AG04449 (cell line): ENCODE measurements around the gene KLHL6.

Source experiments
- CTCF ChIA-PET: fragments of 350-600 bp; formaldehyde crosslinking; extraction: SDS; loops from one replicate; lab custom pipeline; 2021; ENCODE audit warnings: antibody characterized with exemption; lab: Yijun Ruan, JAX
- POLR2A ChIA-PET: fragments of 400-600, 350-600 bp; formaldehyde crosslinking; extraction: SDS; loops from one replicate; lab custom pipeline; 2020; ENCODE audit warnings: antibody characterized with exemption, inconsistent platforms; lab: Yijun Ruan, JAX
- DNase-seq: peaks from one replicate; pipeline ENCODE4 v3.0.0-alpha.2; 2010; ENCODE audit warnings: low read depth, low spot score
- H3K4me3 ChIP-seq: 2 replicates; pipeline ENCODE4 v1.5.1; 2011; ENCODE audit warnings: low read depth, mild to moderate bottlenecking, control low read depth, low read length
- TF ChIP-seq, protein P1 (sequence below): IDR thresholded peaks from one replicate; pipeline ENCODE4 v1.5.1; 2011; ENCODE audit warnings: mild to moderate bottlenecking, moderate library complexity, low read length, control low read depth, inconsistent platforms; ENCODE audit not compliant: insufficient read depth; ENCODE audit errors: missing control alignments

The KLHL6 gene

DNA sequence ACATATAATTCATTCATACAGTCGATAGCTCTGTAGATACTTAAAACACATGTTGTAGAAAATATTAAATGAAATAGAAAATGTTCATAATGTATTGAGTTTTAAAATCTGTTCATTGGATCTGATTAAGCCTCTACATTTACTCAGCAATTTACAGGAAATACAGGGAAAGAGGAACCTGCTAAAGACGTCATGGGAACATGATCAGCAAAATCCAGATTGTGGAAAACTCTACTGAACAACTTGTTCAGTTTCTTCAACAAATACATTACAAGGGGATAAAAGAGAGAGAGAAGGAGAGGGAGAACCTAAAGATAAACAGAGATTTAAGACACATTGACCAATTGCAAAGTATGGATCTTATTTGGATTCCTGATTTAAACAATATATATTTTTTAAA lies 46.7 kb downstream of the KLHL6 start:
- no peak for DNase-seq
- ChIA-PET POLR2A (no interaction called here), CTCF (no interaction called here)

DNA sequence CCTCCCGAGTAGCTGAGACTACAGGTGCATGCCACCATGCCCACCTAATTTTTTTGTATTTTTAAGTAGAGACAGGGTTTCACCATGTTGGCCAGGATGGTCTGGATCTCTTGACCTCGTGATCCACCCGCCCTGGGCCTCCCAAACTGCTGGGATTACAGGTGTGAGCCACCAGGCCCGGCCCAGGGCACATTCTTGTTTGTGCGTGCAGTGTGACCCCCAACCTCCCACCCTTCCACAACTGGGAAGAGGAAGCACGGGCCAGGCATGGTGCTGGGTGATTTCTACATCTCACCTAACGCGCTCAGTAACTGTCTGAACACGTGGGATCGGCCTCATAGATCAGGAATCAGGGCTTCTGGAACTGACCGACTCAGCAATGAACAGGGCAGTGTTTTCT lies 48.0 kb downstream of the KLHL6 start:
- TF ChIP-seq, protein P1, sequence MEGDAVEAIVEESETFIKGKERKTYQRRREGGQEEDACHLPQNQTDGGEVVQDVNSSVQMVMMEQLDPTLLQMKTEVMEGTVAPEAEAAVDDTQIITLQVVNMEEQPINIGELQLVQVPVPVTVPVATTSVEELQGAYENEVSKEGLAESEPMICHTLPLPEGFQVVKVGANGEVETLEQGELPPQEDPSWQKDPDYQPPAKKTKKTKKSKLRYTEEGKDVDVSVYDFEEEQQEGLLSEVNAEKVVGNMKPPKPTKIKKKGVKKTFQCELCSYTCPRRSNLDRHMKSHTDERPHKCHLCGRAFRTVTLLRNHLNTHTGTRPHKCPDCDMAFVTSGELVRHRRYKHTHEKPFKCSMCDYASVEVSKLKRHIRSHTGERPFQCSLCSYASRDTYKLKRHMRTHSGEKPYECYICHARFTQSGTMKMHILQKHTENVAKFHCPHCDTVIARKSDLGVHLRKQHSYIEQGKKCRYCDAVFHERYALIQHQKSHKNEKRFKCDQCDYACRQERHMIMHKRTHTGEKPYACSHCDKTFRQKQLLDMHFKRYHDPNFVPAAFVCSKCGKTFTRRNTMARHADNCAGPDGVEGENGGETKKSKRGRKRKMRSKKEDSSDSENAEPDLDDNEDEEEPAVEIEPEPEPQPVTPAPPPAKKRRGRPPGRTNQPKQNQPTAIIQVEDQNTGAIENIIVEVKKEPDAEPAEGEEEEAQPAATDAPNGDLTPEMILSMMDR: no peak
- H3K4me3 ChIP-seq: no peak overlapping the region
- DNase-seq: no peak
- POLR2A ChIA-PET: no interaction called here
- CTCF ChIA-PET: no interaction called here

More for the DNA sequence above, 46.7 kb downstream of the KLHL6 start:
- no peak overlapping the region for H3K4me3 ChIP-seq
- TF ChIP-seq, protein P1: no peak

DNA sequence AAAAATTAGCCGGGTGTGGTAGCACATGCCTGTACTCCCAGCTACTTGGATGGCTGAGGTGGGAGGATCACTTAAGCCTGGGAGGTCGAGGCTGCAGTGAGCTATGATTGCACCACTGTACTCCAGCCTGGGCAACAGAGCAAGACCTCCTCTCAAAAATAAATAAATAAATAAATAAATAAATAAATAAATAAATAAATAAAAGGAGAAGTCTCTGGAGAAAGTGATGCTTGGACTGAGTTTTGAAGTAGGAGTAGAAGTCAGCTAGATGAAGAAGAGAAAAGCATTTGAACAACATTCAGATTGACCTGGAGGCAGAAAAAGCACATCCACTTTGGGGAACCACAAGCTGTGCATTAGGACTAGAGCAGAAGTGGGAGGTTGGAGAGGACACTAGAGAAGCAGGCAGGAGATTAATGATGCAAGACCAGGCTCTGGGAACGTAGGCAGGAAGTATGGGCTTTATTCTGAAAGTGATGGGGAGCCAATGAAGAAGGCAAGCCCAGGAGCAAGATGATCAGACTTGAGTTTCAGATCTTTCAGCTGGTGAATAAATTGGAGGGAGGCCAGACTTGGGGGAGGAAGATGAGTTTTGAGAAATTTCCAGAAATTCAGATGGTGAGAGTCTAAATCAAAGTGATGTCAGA lies 48.7 kb downstream of the KLHL6 start:
- POLR2A ChIA-PET: no interaction called here

GRCh38 chr3:183504597-183504996 lies 50.9 kb downstream of the KLHL6 start:
- H3K4me3 ChIP-seq: no peak overlapping the region
- ChIA-PET POLR2A (no interaction called here), CTCF (interaction anchor here (0.8 to 1.5 kb wide), 3 partner anchors 15 to 263 kb away, joined by 3 to 5 read pairs (median 3); no protein-coding TSS in a partner anchor)
- no peak for DNase-seq
- TF ChIP-seq, protein P1: no peak

More for the DNA sequence above, 48.7 kb downstream of the KLHL6 start:
- H3K4me3 ChIP-seq: no peak overlapping the region
- CTCF ChIA-PET: no interaction called here
- TF ChIP-seq, protein P1: no peak
- no peak for DNase-seq

DNA sequence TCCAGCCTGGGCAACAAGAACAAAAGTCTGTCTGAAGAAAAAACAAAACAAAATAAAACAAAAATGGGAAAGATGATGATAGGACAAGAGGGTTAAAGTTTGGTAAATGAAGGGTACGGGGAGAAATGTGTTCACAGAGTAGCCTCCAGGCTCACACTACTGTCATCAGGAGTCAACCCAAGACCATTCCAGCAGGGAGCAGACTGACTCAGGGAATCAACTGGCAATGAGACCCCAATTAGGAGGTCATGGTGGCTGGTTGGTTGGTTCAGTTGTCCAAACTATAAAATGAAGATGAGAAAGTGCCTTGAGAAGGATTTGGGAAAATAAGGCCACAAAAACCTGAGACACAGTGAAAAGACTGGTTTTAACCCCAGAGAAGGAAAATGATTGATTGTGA lies 51.8 kb downstream of the KLHL6 start:
- CTCF ChIA-PET: interaction anchor here (1.4 to 1.9 kb wide), 3 partner anchors 14 to 261 kb away, joined by 3 to 4 read pairs (median 3); no protein-coding TSS in a partner anchor
- TF ChIP-seq, protein P1: no peak
- POLR2A ChIA-PET: no interaction called here
- H3K4me3 ChIP-seq: no peak overlapping the region
- no peak for DNase-seq
